Activated naive CD8-positive, alpha-beta T cell treated with anti-CD3 and anti-CD28 coated beads for 36 hours (primary cell): ENCODE measurements around the gene GGT1. TPM values are rescaled to one million over a fixed set of nuclear protein-coding genes. Genes with fewer than 3 reads are reported as not detected.

Experiments
- DNase-seq: peaks from one replicate; pipeline ENCODE4 v3.0.0; 2021
- H3K27ac Mint-ChIP-seq: one replicate; pipeline ENCODE4 v1.8.0; 2022; ENCODE audit warnings: mild to moderate bottlenecking, moderate library complexity, mixed read lengths
- H3K27me3 Mint-ChIP-seq: one replicate; pipeline ENCODE4 v1.8.0; 2022; ENCODE audit warnings: mild to moderate bottlenecking, mixed read lengths
- H3K36me3 Mint-ChIP-seq: one replicate; pipeline ENCODE4 v1.8.0; 2021; ENCODE audit warnings: mild to moderate bottlenecking, mixed read lengths
- H3K4me1 Mint-ChIP-seq: one replicate; pipeline ENCODE4 v1.8.0; 2021; ENCODE audit warnings: mixed read lengths
- H3K4me3 Mint-ChIP-seq: one replicate; pipeline ENCODE4 v1.8.0; 2022; ENCODE audit warnings: mild to moderate bottlenecking, moderate library complexity, mixed read lengths
- H3K9me3 Mint-ChIP-seq: one replicate; pipeline ENCODE4 v1.8.0; 2022; ENCODE audit warnings: mixed read lengths
- total RNA-seq, 2 experiments: library from RNA; stranded (reverse); gene quantifications; one replicate each; pipeline ENCODE4 v1.2.3, GENCODE V29; 2021

GGT1 gene
- total RNA-seq, 2 experiments from 2014 or later, result 11.1 to 12.3 TPM

DNA sequence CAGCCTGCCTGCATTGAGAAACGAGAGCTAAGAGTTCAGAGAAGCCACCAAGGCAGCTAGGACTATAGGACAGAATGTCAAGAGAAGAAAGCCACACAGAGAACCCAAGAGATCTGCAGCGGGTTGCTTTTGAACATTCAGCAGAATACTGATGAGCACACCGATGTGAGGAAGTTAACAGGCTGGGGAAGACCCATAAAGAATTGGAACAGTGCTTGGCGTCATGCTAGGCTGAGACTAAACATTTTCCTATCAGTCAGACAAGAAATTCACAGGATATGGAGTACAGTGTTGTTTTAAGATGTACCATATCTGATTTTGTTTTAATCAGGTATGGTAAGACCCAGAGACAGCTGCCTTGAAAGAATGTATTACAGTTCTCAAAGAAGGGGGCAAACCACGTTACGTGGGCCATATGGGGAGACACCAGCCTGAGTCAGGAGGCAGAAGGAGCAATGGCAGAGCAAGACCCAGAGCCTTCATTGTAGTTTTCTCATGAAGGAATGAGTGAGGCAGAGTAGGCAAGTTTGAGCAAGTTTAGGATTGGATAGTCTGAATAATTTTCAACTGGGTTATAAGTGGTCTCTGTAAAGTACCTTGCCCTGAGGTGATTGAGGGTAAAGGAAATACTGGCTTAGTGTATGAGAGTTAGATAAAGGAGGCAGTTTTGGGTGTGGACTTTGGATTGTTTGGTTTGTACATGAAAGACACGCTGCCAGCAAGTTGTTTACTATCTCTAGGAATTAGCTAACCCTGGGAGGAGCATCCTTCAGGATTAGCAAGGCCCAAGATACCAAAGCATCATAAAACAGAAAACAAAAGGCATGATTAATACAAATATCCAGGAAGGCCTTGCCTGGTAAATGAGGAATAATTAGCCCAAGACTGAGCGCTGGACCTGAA, 24.4 kb upstream of the GGT1 start:
- no peak for DNase-seq
- no peaks in the 10 kb centered on the region for H3K9me3 Mint-ChIP-seq
- no peaks in the 10 kb centered on the region for H3K27me3 Mint-ChIP-seq
- peak overlapping the region; percentile 1 for H3K27ac Mint-ChIP-seq
- no peaks in the 10 kb centered on the region for H3K4me1 Mint-ChIP-seq
- H3K36me3 Mint-ChIP-seq, result peaks cover 15% of the 10 kb centered on the region
- no peak overlapping the region for H3K4me3 Mint-ChIP-seq

DNA sequence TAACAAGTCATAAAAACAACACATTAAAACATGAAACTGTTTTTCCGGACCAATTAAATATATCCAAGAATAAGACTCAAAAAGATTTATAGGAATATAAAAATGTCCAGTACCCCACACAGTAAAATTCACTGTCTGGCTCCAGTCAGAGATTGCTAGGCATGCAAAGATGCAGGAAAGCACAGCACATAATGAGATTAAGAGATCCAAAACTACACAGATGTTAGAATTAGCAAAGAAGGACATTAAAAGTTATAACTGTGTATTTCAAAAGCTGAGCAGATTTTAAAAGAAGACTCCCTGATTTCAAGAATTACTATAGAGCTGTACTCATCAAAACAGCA, 23.8 kb upstream of the GGT1 start:
- Mint-ChIP-seq H3K9me3 (no peaks in the 10 kb centered on the region), H3K36me3 (peaks cover 15% of the 10 kb centered on the region), H3K4me1 (no peaks in the 10 kb centered on the region), H3K27me3 (no peaks in the 10 kb centered on the region), H3K4me3 (no peak overlapping the region), H3K27ac (no peak overlapping the region)
- no peak for DNase-seq

GRCh38 chr22:24580276-24580675, 22.7 kb upstream of the GGT1 start:
- Mint-ChIP-seq H3K27ac (no peak overlapping the region), H3K27me3 (no peaks in the 10 kb centered on the region), H3K4me1 (no peaks in the 10 kb centered on the region), H3K4me3 (no peak overlapping the region), H3K36me3 (peaks cover 6% of the 10 kb centered on the region), H3K9me3 (no peaks in the 10 kb centered on the region)
- DNase-seq, result no peak

GRCh38 chr22:24582056-24582814, 20.8 kb upstream of the GGT1 start:
- no peak overlapping the region for H3K27ac Mint-ChIP-seq
- no peaks in the 10 kb centered on the region for H3K9me3 Mint-ChIP-seq
- no peaks in the 10 kb centered on the region for H3K36me3 Mint-ChIP-seq
- no peaks in the 10 kb centered on the region for H3K27me3 Mint-ChIP-seq
- DNase-seq, result no peak
- H3K4me1 Mint-ChIP-seq, result no peaks in the 10 kb centered on the region
- H3K4me3 Mint-ChIP-seq, result no peak overlapping the region

GRCh38 chr22:24583221-24584165, 19.5 kb upstream of the GGT1 start:
- Mint-ChIP-seq H3K27ac (no peak overlapping the region), H3K36me3 (no peaks in the 10 kb centered on the region), H3K4me3 (no peak overlapping the region), H3K9me3 (no peaks in the 10 kb centered on the region), H3K27me3 (no peaks in the 10 kb centered on the region), H3K4me1 (no peaks in the 10 kb centered on the region)
- no peak for DNase-seq

GRCh38 chr22:24584166-24584790, 18.7 kb upstream of the GGT1 start:
- no peak for DNase-seq
- Mint-ChIP-seq H3K27me3 (no peaks in the 10 kb centered on the region), H3K27ac (no peak overlapping the region), H3K4me3 (no peak overlapping the region), H3K9me3 (no peaks in the 10 kb centered on the region), H3K36me3 (no peaks in the 10 kb centered on the region), H3K4me1 (no peaks in the 10 kb centered on the region)

- Mint-ChIP-seq H3K27ac (no peak overlapping the region), H3K4me3 (no peak overlapping the region), H3K27me3 (no peaks in the 10 kb centered on the region), H3K4me1 (no peaks in the 10 kb centered on the region), H3K36me3 (no peaks in the 10 kb centered on the region), H3K9me3 (no peaks in the 10 kb centered on the region)
- no peak for DNase-seq
Observed at GRCh38 chr22:24584871-24585411, 18.1 kb upstream of the GGT1 start.

DNA sequence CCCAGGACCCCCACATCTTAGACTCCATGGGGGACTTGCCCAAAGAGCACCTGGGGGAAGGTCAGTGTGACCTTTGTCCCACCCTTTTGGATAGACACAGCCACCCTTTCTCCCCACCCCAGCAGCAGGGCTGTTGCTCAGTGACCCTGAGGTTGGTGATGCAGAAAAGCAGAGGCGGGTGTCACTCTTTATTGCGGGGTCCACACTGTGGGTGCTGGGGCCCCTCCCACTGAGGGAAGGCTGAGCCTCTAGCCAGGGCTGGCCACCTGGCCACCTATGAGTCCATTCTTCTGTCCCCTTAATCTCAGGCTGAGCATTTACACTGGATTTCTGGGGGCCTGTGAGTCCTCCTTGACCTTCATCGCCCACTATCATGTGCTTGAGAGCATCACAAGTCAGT, 17.5 kb upstream of the GGT1 start:
- no peak overlapping the region for H3K4me3 Mint-ChIP-seq
- no peak overlapping the region for H3K27ac Mint-ChIP-seq
- H3K4me1 Mint-ChIP-seq, result no peaks in the 10 kb centered on the region

GRCh38 chr22:24585927-24586546, 17.0 kb upstream of the GGT1 start:
- no peak overlapping the region for H3K27ac Mint-ChIP-seq
- H3K4me3 Mint-ChIP-seq, result no peak overlapping the region
- H3K27me3 Mint-ChIP-seq, result peaks cover 4% of the 10 kb centered on the region
- no peak for DNase-seq
- H3K4me1 Mint-ChIP-seq, result no peaks in the 10 kb centered on the region
- H3K9me3 Mint-ChIP-seq, result no peaks in the 10 kb centered on the region
- H3K36me3 Mint-ChIP-seq, result no peaks in the 10 kb centered on the region

More for the DNA sequence above, 17.5 kb upstream of the GGT1 start:
- H3K9me3 Mint-ChIP-seq, result no peaks in the 10 kb centered on the region
- peaks cover 2% of the 10 kb centered on the region for H3K27me3 Mint-ChIP-seq
- H3K36me3 Mint-ChIP-seq, result no peaks in the 10 kb centered on the region
- DNase-seq, result no peak

- Mint-ChIP-seq H3K27ac (no peak overlapping the region), H3K4me1 (peaks cover under 1% of the 10 kb centered on the region), H3K36me3 (no peaks in the 10 kb centered on the region), H3K9me3 (no peaks in the 10 kb centered on the region), H3K4me3 (no peak overlapping the region), H3K27me3 (peaks cover 7% of the 10 kb centered on the region)
- DNase-seq, result no peak
Observed at GRCh38 chr22:24587251-24587650, 15.7 kb upstream of the GGT1 start.

DNA sequence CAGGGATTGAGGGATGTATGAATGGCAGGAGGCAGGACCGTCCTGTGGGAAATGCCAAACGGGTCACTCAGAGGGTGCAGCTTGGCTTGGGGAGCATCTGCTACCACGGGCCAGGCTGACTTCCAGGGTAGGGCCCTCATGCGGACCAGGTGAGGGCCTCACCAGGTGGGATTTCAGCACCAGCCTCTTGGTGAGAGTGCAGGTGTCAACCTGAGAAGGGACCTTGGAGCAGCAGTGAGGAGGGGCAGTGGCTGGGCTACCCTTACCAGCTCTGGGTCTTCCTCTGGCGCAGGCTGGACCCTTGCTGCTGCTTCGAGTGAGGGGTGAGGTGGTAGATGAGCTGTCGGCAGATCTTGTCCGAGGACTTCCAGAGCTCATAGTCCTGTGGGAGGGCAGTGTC, 15.0 kb upstream of the GGT1 start:
- H3K27ac Mint-ChIP-seq, result no peak overlapping the region
- H3K4me1 Mint-ChIP-seq, result peaks cover 3% of the 10 kb centered on the region
- H3K4me3 Mint-ChIP-seq, result no peak overlapping the region
- DNase-seq, result no peak
- no peaks in the 10 kb centered on the region for H3K36me3 Mint-ChIP-seq
- H3K27me3 Mint-ChIP-seq, result peaks cover 12% of the 10 kb centered on the region
- no peaks in the 10 kb centered on the region for H3K9me3 Mint-ChIP-seq

DNA sequence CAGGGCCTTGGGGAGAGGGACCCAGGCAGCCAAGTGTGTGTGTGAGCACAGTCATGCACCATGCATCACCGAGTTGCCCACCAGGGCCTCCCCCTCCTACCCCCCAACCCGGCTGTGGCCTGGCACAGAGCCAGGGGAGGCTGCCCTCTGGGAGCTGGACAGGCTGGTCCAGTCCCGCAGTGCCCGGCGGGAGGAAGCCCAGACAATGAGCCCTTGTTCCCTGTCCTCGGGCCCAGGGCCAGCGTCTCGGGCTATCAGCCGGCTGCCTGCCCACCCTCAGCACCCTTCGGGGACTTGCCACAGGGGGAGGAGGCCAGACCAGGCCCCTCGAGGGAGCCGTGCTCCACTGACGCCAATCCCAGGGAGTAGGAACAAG, 14.6 kb upstream of the GGT1 start:
- H3K4me3 Mint-ChIP-seq, result no peak overlapping the region
- no peaks in the 10 kb centered on the region for H3K9me3 Mint-ChIP-seq
- DNase-seq, result no peak
- H3K4me1 Mint-ChIP-seq, result peaks cover 3% of the 10 kb centered on the region
- H3K27ac Mint-ChIP-seq, result no peak overlapping the region
- peaks cover 14% of the 10 kb centered on the region for H3K27me3 Mint-ChIP-seq
- no peaks in the 10 kb centered on the region for H3K36me3 Mint-ChIP-seq

DNA sequence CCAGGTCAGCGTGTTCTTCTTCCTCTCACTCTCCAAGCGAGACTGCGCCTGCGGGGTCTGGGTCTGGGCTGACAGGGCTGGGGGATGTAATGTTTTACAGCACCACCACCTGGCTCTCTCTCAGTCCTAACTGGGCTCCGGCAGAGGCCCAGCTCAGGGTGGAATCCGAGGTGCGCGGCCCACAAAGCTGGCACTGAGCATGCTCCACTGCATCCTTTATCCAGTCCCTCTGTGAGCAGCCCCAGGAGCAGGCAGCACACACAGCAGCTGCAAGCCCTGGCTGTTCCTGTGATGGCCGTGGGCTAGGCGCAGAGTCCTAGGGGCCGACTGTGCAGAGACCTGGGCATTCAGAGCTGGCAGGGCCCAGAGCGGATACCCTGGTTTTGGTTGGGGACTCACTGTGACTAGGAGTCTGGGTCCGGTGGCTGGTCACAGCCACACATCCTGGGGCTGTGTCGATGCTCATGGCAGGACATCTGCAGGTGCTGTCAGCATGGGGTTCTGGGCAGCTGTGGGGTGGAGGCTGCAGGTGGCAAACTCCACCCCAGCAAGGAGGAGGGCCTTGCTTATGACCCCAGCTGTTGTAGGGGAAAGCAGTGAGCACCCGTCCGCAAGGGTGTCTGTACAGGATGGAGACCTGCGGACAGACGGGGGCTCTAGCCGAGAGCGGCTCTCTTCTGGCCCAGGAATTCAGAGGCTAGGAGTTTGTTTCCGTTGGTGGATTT, 14.1 kb upstream of the GGT1 start:
- Mint-ChIP-seq H3K27ac (no peak overlapping the region), H3K4me3 (no peak overlapping the region), H3K9me3 (no peaks in the 10 kb centered on the region), H3K4me1 (peaks cover 3% of the 10 kb centered on the region), H3K27me3 (peaks cover 19% of the 10 kb centered on the region), H3K36me3 (no peaks in the 10 kb centered on the region)
- no peak for DNase-seq
